Keratinocyte (primary cell): ENCODE measurements around the gene MYOM1. TPM values are rescaled to one million over a fixed set of nuclear protein-coding genes. Genes with fewer than 3 reads are reported as not detected.

Source experiments
- DNase-seq: peaks from one replicate; pipeline ENCODE4 v3.0.0-alpha.2; 2011; ENCODE audit warnings: low read depth, missing footprints, low spot score
- FAIRE-seq: peaks from 2 replicates; lab custom pipeline; 2011; peaks lifted over from hg19 to GRCh38; lab: Jason Lieb, UNC
- H2AFZ ChIP-seq: 2 replicates; pipeline ENCODE4 v1.6.0; 2012; ENCODE audit warnings: low read length, control low read depth, inconsistent platforms; ENCODE audit not compliant: control insufficient read depth
- H3K27ac ChIP-seq: 2 replicates; pipeline ENCODE4 v1.5.1; 2011; ENCODE audit warnings: low read length; ENCODE audit not compliant: control insufficient read depth, insufficient read depth
- H3K27me3 ChIP-seq: 3 replicates; pipeline ENCODE4 v1.6.0; 2011; ENCODE audit warnings: low read length; ENCODE audit not compliant: control insufficient read depth, insufficient read depth; ENCODE audit errors: extremely low read depth
- H3K36me3 ChIP-seq, 2 experiments: 2 replicates in 1 of 2; 3 replicates in 1 of 2; pipeline ENCODE4 v1.5.1; 2011; ENCODE audit warnings: low read length in 2 of 2, mild to moderate bottlenecking in 1 of 2; ENCODE audit not compliant: control insufficient read depth in 2 of 2, insufficient read depth in 2 of 2; ENCODE audit errors: extremely low read depth in 1 of 2
- H3K4me1 ChIP-seq: 3 replicates; pipeline ENCODE4 v1.5.1; 2011; ENCODE audit warnings: low read length; ENCODE audit not compliant: control insufficient read depth, insufficient read depth; ENCODE audit errors: extremely low read depth
- H3K4me2 ChIP-seq: 3 replicates; pipeline ENCODE4 v1.6.0; 2011; ENCODE audit warnings: low read depth, low read length; ENCODE audit not compliant: control insufficient read depth, insufficient read depth; ENCODE audit errors: extremely low read depth
- H3K4me3 ChIP-seq, 3 experiments: fragments of 200-600 bp in 1 of 3; sonication (generic) in 1 of 3; 2 replicates in 2 of 3; 3 replicates in 1 of 3; pipeline ENCODE4 v1.5.1; 2011 to 2016; ENCODE audit warnings: low read length in 3 of 3, mild to moderate bottlenecking in 3 of 3, control low read depth in 2 of 3, inconsistent platforms in 1 of 3, low read depth in 1 of 3, mixed read lengths in 1 of 3, mixed run types in 1 of 3, moderate library complexity in 1 of 3; ENCODE audit not compliant: control insufficient read depth in 2 of 3, insufficient read depth in 2 of 3; ENCODE audit errors: extremely low read depth in 1 of 3
- H3K79me2 ChIP-seq: 2 replicates; pipeline ENCODE4 v1.6.0; 2012; ENCODE audit warnings: low read length; ENCODE audit not compliant: control insufficient read depth, insufficient read depth
- H3K9ac ChIP-seq: 3 replicates; pipeline ENCODE4 v1.6.0; 2011; ENCODE audit warnings: low read length; ENCODE audit not compliant: control insufficient read depth, insufficient read depth; ENCODE audit errors: extremely low read depth
- H3K9me1 ChIP-seq: 3 replicates; pipeline ENCODE4 v1.6.0; 2011; ENCODE audit warnings: low read length; ENCODE audit not compliant: control insufficient read depth, insufficient read depth; ENCODE audit errors: extremely low read depth
- H3K9me3 ChIP-seq: 2 replicates; pipeline ENCODE4 v1.5.1; 2012; ENCODE audit warnings: low read depth, low read length; ENCODE audit not compliant: control insufficient read depth
- H4K20me1 ChIP-seq: 3 replicates; pipeline ENCODE4 v1.6.0; 2011; ENCODE audit warnings: low read length; ENCODE audit not compliant: control insufficient read depth, insufficient read depth; ENCODE audit errors: extremely low read depth
- CTCF ChIP-seq, 3 experiments: IDR thresholded peaks in 1 of 3; conservative IDR thresholded peaks in 1 of 3; optimal IDR thresholded peaks in 1 of 3; 2 replicates in 2 of 3; 3 replicates in 1 of 3; pipeline versions ENCODE3 to v1.5.1; 2011; ENCODE audit warnings: low read length in 3 of 3, mild to moderate bottlenecking in 3 of 3, moderate library complexity in 2 of 3, control low read depth in 1 of 3, inconsistent platforms in 1 of 3; ENCODE audit not compliant: insufficient read depth in 2 of 3; ENCODE audit errors: extremely low read depth in 1 of 3
- EZH2 ChIP-seq: IDR thresholded peaks from one replicate; pipeline ENCODE4 v1.6.1; 2012; ENCODE audit warnings: inconsistent platforms, mild to moderate bottlenecking, low read length, moderate library complexity
- dilution Hi-C: fragments of 300-500 bp; cut with MboI; formaldehyde crosslinking; loops from one replicate; pipeline ENCODE4 v1.7.0; 2020; ENCODE audit warnings: low sequenced_read_pairs; ENCODE audit not compliant: extremely low pct_ligation_motif_present
- polyA plus RNA-seq, 5 experiments: library from polyadenylated mRNA; depleted of rRNA in 3 of 5; stranded (reverse) in 3 of 5; stranded (forward) in 1 of 5; unstranded in 1 of 5; fragments of >200 nt; gene quantifications; 1 replicate in 1 of 5; 2 replicates in 3 of 5; 3 replicates in 1 of 5; pipeline versions ENCODE4 v1.2.1 to v1.2.3, GENCODE V29; 2011 to 2012; ENCODE audit warnings: missing spikeins in 2 of 5, low read depth in 1 of 5, low replicate concordance in 1 of 5

MYOM1 gene
- polyA plus RNA-seq, 1 donor (not counting 4 experiments of a cell fraction or from before 2014, with no cell fraction given): 0.03 TPM

- Histone ChIP-seq H3K4me3 (no peak overlapping the region), H3K36me3 (no peaks in the 10 kb centered on the region), H2AFZ (no peak overlapping the region), H3K79me2 (no peaks in the 10 kb centered on the region), H4K20me1 (no peaks in the 10 kb centered on the region), H3K4me1 (no peaks in the 10 kb centered on the region), H3K27ac (no peak overlapping the region), H3K27me3 (peaks cover 3% of the 10 kb centered on the region), H3K9me3 (no peaks in the 10 kb centered on the region), H3K4me2 (no peak overlapping the region), H3K9me1 (no peaks in the 10 kb centered on the region), H3K9ac (no peak overlapping the region)
- dilution Hi-C loops: no loop called here
- no peak for DNase-seq
- FAIRE-seq: no peak
- no peak for TF ChIP-seq EZH2
- no peak for TF ChIP-seq CTCF (optimal IDR thresholded peaks at IDR 0.05 in 1 of 3, IDR thresholded peaks at IDR 0.05 in 1 of 3, conservative IDR thresholded peaks at IDR 0.05 in 1 of 3; ENCODE audit: extremely low read depth in 1 of 3, insufficient read depth in 2 of 3, low read length in 3 of 3)
These were observed 161.2 kb downstream of the MYOM1 start for GRCh38 chr18:3058328-3059191.

- Histone ChIP-seq H4K20me1 (no peaks in the 10 kb centered on the region), H3K27ac (no peak overlapping the region), H2AFZ (no peak overlapping the region), H3K9me3 (no peaks in the 10 kb centered on the region), H3K4me3 (no peak overlapping the region), H3K36me3 (no peaks in the 10 kb centered on the region), H3K4me1 (no peaks in the 10 kb centered on the region), H3K79me2 (no peaks in the 10 kb centered on the region), H3K27me3 (peaks cover 3% of the 10 kb centered on the region), H3K9ac (no peak overlapping the region), H3K9me1 (no peaks in the 10 kb centered on the region), H3K4me2 (no peak overlapping the region)
- no peak for FAIRE-seq
- TF ChIP-seq CTCF (optimal IDR thresholded peaks at IDR 0.05 in 1 of 3, IDR thresholded peaks at IDR 0.05 in 1 of 3, conservative IDR thresholded peaks at IDR 0.05 in 1 of 3; ENCODE audit: extremely low read depth in 1 of 3, insufficient read depth in 2 of 3, low read length in 3 of 3) (no peak), EZH2 (no peak)
- no peak for DNase-seq
- dilution Hi-C loops: no loop called here
These were observed 162.2 kb downstream of the MYOM1 start for GRCh38 chr18:3057526-3057925.
